ENCODE measurements around the gene OR2S2.
A peak's percentile ranks its signal among the peaks of the same experiment; 100 is the strongest.

Gene OR2S2

DNA sequence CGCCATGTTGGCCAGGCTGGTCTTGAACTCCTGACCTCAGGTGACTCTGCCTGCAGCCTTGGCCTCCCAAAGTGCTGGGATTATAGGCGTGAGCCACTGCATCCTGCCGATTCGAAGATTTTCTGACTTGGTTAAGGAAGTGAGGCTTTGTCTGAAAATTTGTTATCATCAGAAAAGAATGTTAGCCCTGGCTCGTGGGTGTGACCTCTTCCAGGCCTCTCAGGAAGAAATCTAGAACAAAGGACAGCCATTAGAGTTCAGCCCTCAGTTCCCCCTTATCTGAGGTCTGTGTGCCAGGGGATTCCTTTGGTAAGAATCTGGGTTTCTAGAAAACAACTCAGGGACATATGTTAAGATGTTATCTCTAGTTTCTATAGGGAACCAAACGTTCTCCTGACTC, 6.2 kb downstream of the OR2S2 start:
- DNase-seq, result no peak
- peaks cover 0 to 10% (median 9%) of the 10 kb centered on the region in 4 experiments for H3K4me1 ChIP-seq (ENCODE audit: control extremely low read depth in 1 of 4, control insufficient read depth in 4 of 4, insufficient read depth in 4 of 4, low read length in 3 of 4)
- no peaks in the 10 kb centered on the region for H3K9me3 ChIP-seq (ENCODE audit: control extremely low read depth in 1 of 5, control insufficient read depth in 4 of 5, insufficient read depth in 2 of 5, low read depth in 1 of 5, low read length in 4 of 5)
- CTCF ChIA-PET, result interaction anchor here (0.8 to 1.9 kb wide), 7 partner anchors 10 to 88 kb away, joined by 3 to 8 read pairs (median 3); no protein-coding TSS in a partner anchor
- WGBS (ENCODE audit: insufficient coverage), result 57% methylated on average over 3 of the region's 6 CpGs
- no peaks in the 10 kb centered on the region for H3K36me3 ChIP-seq (ENCODE audit: control insufficient read depth in 4 of 4, insufficient read depth in 4 of 4, low read length in 3 of 4)
- no peak overlapping the region for H3K27ac ChIP-seq (ENCODE audit: insufficient read depth in 1 of 2, low read depth in 1 of 2, low read length in 2 of 2, poor library complexity in 1 of 2, severe bottlenecking in 2 of 2)
- no peak overlapping the region for H3K4me3 ChIP-seq (ENCODE audit: control insufficient read depth in 1 of 7, extremely low read depth in 1 of 7, insufficient read depth in 4 of 7, low read depth in 2 of 7, low read length in 6 of 7)
- POLR2A ChIA-PET, result no interaction called here
- peaks cover 0 to 1% (median 0%) of the 10 kb centered on the region in 5 experiments for H3K27me3 ChIP-seq (replicated peaks in 2 of 5; ENCODE audit: control insufficient read depth in 4 of 5, insufficient read depth in 5 of 5, low read length in 4 of 5)

DNA sequence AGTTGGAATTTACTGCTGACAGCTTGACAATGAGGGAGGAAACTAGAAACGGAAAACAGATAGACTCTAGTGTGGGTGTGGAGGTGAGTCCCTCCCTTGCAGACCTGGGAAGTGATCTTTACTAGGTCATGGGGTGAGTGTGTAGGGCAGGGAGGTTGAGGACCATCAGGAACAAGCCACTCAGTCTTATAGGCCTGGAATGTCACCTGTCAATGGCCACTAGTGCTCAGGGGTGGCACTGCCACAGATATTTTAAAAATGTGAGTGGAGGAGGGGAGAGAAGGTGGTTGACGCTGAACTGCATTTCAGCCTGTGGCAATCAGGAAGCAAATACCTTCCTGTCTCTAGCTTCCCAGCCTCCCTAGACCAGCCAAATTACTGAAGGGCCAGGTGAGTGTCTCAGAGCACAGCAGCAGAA, 9.0 kb downstream of the OR2S2 start:
- H3K9me3 ChIP-seq (ENCODE audit: control extremely low read depth in 1 of 5, control insufficient read depth in 4 of 5, insufficient read depth in 2 of 5, low read depth in 1 of 5, low read length in 4 of 5), result no peaks in the 10 kb centered on the region

DNA sequence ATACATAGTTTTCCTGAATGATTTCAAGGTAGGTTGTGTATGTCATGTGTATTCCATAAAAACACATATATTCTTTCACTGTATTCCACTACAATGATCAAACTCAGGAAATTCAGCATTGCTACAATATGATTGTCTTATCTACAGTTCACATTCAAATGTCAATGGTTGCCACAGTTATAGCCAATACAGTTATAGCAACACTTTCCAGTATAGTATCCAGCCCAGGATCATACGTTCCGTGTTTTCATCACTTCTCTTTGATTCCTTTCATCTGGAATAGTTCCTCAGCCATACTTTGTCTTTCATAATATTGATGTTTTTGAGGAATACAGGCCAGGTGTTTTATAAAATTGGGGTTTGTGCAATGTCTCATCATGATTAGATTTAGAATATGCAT, 9.5 kb downstream of the OR2S2 start:
- WGBS (ENCODE audit: insufficient coverage), result no CpG with 5 or more reads among the region's 2 CpGs
- ChIA-PET POLR2A (no interaction called here), CTCF (interaction anchor here (0.8 to 1.5 kb wide), 2 partner anchors 45 to 158 kb away, joined by 3 to 6 read pairs; no protein-coding TSS in a partner anchor)
- no peaks in the 10 kb centered on the region for H3K27me3 ChIP-seq (replicated peaks in 2 of 5; ENCODE audit: control insufficient read depth in 4 of 5, insufficient read depth in 5 of 5, low read length in 4 of 5)
- peaks cover 2 to 19% (median 14%) of the 10 kb centered on the region in 4 experiments for H3K4me1 ChIP-seq (ENCODE audit: control extremely low read depth in 1 of 4, control insufficient read depth in 4 of 4, insufficient read depth in 4 of 4, low read length in 3 of 4)
- H3K27ac ChIP-seq (ENCODE audit: insufficient read depth in 1 of 2, low read depth in 1 of 2, low read length in 2 of 2, poor library complexity in 1 of 2, severe bottlenecking in 2 of 2), result no peak overlapping the region
- H3K4me3 ChIP-seq (ENCODE audit: control insufficient read depth in 1 of 7, extremely low read depth in 1 of 7, insufficient read depth in 4 of 7, low read depth in 2 of 7, low read length in 6 of 7), result no peak overlapping the region
- DNase-seq, result no peak
- no peaks in the 10 kb centered on the region for H3K36me3 ChIP-seq (ENCODE audit: control insufficient read depth in 4 of 4, insufficient read depth in 4 of 4, low read length in 3 of 4)
- H3K9me3 ChIP-seq (ENCODE audit: control extremely low read depth in 1 of 5, control insufficient read depth in 4 of 5, insufficient read depth in 2 of 5, low read depth in 1 of 5, low read length in 4 of 5), result no peaks in the 10 kb centered on the region

More for the DNA sequence above, 9.0 kb downstream of the OR2S2 start:
- no peak for DNase-seq
- peaks cover 2 to 19% (median 14%) of the 10 kb centered on the region in 4 experiments for H3K4me1 ChIP-seq (ENCODE audit: control extremely low read depth in 1 of 4, control insufficient read depth in 4 of 4, insufficient read depth in 4 of 4, low read length in 3 of 4)
- H3K36me3 ChIP-seq (ENCODE audit: control insufficient read depth in 4 of 4, insufficient read depth in 4 of 4, low read length in 3 of 4), result no peaks in the 10 kb centered on the region
- ChIA-PET POLR2A (no interaction called here), CTCF (interaction anchor here (0.8 to 1.5 kb wide), 2 partner anchors 46 to 159 kb away, joined by 3 to 6 read pairs; no protein-coding TSS in a partner anchor)
- no peaks in the 10 kb centered on the region for H3K27me3 ChIP-seq (replicated peaks in 2 of 5; ENCODE audit: control insufficient read depth in 4 of 5, insufficient read depth in 5 of 5, low read length in 4 of 5)
- 20% methylated on average over 2 of the region's 2 CpGs for WGBS (ENCODE audit: insufficient coverage)
- no peak overlapping the region for H3K4me3 ChIP-seq (ENCODE audit: control insufficient read depth in 1 of 7, extremely low read depth in 1 of 7, insufficient read depth in 4 of 7, low read depth in 2 of 7, low read length in 6 of 7)
- H3K27ac ChIP-seq (ENCODE audit: insufficient read depth in 1 of 2, low read depth in 1 of 2, low read length in 2 of 2, poor library complexity in 1 of 2, severe bottlenecking in 2 of 2), result no peak overlapping the region

DNA sequence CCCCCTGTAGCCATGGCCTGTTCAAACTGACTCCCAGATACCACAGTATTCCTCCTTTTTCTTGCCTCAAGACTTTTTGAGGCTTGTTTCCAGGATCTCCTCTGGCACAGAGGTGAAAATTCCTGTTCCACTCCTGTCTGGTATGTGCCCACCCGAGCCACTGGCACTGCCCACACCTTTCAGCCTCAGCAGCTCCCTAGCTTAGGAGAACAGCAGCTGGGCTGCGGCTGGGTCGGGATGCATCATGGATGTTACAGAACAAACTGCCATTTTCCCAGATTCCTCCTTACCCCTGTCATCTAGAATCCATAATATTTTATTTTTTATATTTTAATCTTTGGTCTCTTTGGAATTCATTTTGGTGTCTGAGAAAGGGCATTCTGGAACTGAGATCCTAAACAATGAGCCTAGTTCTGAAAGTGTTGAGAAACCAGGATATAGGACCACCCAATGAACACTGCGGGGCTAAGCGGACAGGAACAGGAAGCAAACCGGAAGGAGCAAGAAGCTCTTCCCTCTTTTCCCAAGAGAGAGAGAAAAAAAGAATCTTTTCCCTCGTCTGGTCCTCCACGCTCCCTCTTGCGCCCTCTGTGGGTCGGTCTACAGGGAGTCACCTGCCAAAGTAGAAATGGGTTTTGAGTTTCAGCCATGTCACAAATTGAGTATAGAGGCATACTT, 12.5 kb downstream of the OR2S2 start:
- 13% methylated on average over 8 of the region's 10 CpGs for WGBS (ENCODE audit: insufficient coverage)

DNA sequence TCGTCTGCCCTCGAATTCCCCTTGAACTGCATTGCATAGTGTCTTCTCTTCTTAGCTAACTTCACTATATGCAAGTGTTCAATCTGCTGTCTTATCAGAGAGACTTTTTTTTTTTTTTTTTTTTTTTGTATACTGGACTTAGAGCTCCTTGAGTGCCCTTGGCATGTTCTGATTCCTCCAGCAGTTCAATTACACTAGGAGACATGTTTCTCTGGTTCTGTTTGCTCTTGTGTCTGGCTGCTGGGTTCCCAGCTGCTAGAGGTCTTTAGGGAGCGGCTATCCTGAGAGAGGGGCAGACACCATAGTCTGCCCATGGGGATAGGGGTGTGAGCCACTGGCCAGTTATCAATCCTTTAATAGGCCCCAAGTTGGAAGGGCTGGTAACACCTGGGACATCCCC, 13.1 kb downstream of the OR2S2 start:
- ChIA-PET POLR2A (no interaction called here), CTCF (interaction anchor here (0.6 to 9.0 kb wide), 21 partner anchors 9 to 262 kb away, joined by 3 to 104 read pairs (median 5); partner anchors contain the start of genes HRCT1 and SPAAR)
- H3K27ac ChIP-seq (ENCODE audit: insufficient read depth in 1 of 2, low read depth in 1 of 2, low read length in 2 of 2, poor library complexity in 1 of 2, severe bottlenecking in 2 of 2), result no peak overlapping the region
- H3K4me3 ChIP-seq (ENCODE audit: control insufficient read depth in 1 of 7, extremely low read depth in 1 of 7, insufficient read depth in 4 of 7, low read depth in 2 of 7, low read length in 6 of 7), result no peak overlapping the region
- peaks cover 2 to 34% (median 16%) of the 10 kb centered on the region in 4 experiments for H3K4me1 ChIP-seq (ENCODE audit: control extremely low read depth in 1 of 4, control insufficient read depth in 4 of 4, insufficient read depth in 4 of 4, low read length in 3 of 4)
- 92% methylated on average over 3 of the region's 3 CpGs for WGBS (ENCODE audit: insufficient coverage)
- no peaks in the 10 kb centered on the region for H3K36me3 ChIP-seq (ENCODE audit: control insufficient read depth in 4 of 4, insufficient read depth in 4 of 4, low read length in 3 of 4)
- no peaks in the 10 kb centered on the region for H3K27me3 ChIP-seq (replicated peaks in 2 of 5; ENCODE audit: control insufficient read depth in 4 of 5, insufficient read depth in 5 of 5, low read length in 4 of 5)
- DNase-seq, result no peak
- H3K9me3 ChIP-seq (ENCODE audit: control extremely low read depth in 1 of 5, control insufficient read depth in 4 of 5, insufficient read depth in 2 of 5, low read depth in 1 of 5, low read length in 4 of 5), result no peaks in the 10 kb centered on the region

More for the DNA sequence above, 12.5 kb downstream of the OR2S2 start:
- Histone ChIP-seq H3K36me3 (ENCODE audit: control insufficient read depth in 4 of 4, insufficient read depth in 4 of 4, low read length in 3 of 4) (no peaks in the 10 kb centered on the region), H3K4me3 (ENCODE audit: control insufficient read depth in 1 of 7, extremely low read depth in 1 of 7, insufficient read depth in 4 of 7, low read depth in 2 of 7, low read length in 6 of 7) (peak overlapping the region in 2 of 7 experiments; percentile 20 to 32), H3K27ac (ENCODE audit: insufficient read depth in 1 of 2, low read depth in 1 of 2, low read length in 2 of 2, poor library complexity in 1 of 2, severe bottlenecking in 2 of 2) (no peak overlapping the region), H3K9me3 (ENCODE audit: control extremely low read depth in 1 of 5, control insufficient read depth in 4 of 5, insufficient read depth in 2 of 5, low read depth in 1 of 5, low read length in 4 of 5) (no peaks in the 10 kb centered on the region), H3K27me3 (replicated peaks in 2 of 5; ENCODE audit: control insufficient read depth in 4 of 5, insufficient read depth in 5 of 5, low read length in 4 of 5) (no peaks in the 10 kb centered on the region), H3K4me1 (ENCODE audit: control extremely low read depth in 1 of 4, control insufficient read depth in 4 of 4, insufficient read depth in 4 of 4, low read length in 3 of 4) (peaks cover 2 to 28% (median 16%) of the 10 kb centered on the region in 4 experiments)
- POLR2A ChIA-PET, result interaction anchor here (0.6 kb wide), 1 partner anchor 10 kb away, joined by 3 read pairs; no protein-coding TSS in a partner anchor
- peak; percentile 36 to 61 (median 52) for DNase-seq
- CTCF ChIA-PET, result interaction anchor here (0.6 to 9.0 kb wide), 23 partner anchors 9 to 262 kb away, joined by 3 to 104 read pairs (median 4); partner anchors contain the start of genes HRCT1 and SPAAR

DNA sequence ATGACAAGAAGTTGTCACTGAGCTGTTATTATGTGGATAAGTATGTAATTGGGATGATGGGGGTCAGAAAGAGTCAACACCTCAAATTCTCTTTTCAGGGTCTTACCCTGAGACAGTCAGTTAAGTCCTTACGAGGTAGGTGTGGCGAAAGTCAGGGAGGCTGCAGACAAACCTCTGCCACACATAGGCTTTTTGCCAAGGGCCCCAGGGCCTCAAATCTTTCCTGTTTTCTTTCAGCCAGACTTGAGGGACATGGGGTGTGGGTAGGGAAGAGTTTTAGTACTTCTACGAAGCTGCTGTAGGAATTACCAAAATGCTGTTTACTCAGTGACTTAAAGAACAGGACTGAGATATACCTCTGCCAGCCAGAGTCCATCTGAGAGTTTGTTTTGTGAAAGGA, 13.8 kb downstream of the OR2S2 start:
- Histone ChIP-seq H3K4me3 (ENCODE audit: control insufficient read depth in 1 of 7, extremely low read depth in 1 of 7, insufficient read depth in 4 of 7, low read depth in 2 of 7, low read length in 6 of 7) (no peak overlapping the region), H3K27me3 (replicated peaks in 2 of 5; ENCODE audit: control insufficient read depth in 4 of 5, insufficient read depth in 5 of 5, low read length in 4 of 5) (no peaks in the 10 kb centered on the region), H3K36me3 (ENCODE audit: control insufficient read depth in 4 of 4, insufficient read depth in 4 of 4, low read length in 3 of 4) (no peaks in the 10 kb centered on the region), H3K27ac (ENCODE audit: insufficient read depth in 1 of 2, low read depth in 1 of 2, low read length in 2 of 2, poor library complexity in 1 of 2, severe bottlenecking in 2 of 2) (no peak overlapping the region), H3K4me1 (ENCODE audit: control extremely low read depth in 1 of 4, control insufficient read depth in 4 of 4, insufficient read depth in 4 of 4, low read length in 3 of 4) (peaks cover 2 to 32% (median 12%) of the 10 kb centered on the region in 4 experiments), H3K9me3 (ENCODE audit: control extremely low read depth in 1 of 5, control insufficient read depth in 4 of 5, insufficient read depth in 2 of 5, low read depth in 1 of 5, low read length in 4 of 5) (no peaks in the 10 kb centered on the region)
- ChIA-PET CTCF (interaction anchor here (0.8 to 9.0 kb wide), 15 partner anchors 9 to 263 kb away, joined by 3 to 104 read pairs (median 6); partner anchors contain the start of genes HRCT1 and SPAAR), POLR2A (interaction anchor here (0.6 kb wide), 1 partner anchor 199 kb away, joined by 3 read pairs; no protein-coding TSS in a partner anchor)
- DNase-seq, result no peak
- 83% methylated on average over 3 of the region's 3 CpGs for WGBS (ENCODE audit: insufficient coverage)

DNA sequence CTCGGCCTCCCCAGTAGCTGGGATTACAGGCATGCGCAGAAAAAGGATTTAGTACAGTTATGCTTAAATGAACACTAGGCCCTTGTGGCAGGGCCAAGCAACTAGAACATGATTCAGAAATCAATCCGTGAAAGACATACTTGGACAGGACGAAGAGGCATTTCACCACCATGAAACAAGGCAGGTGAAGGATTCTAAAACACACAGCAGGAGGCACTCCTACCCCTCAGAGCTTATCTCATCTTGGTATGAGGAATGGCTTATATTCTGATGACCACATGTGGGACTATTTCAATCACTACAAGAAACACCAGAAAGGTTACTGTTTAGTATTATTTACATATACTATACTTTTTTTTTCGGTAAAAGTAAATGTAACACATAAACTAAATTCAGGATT, 15.7 kb downstream of the OR2S2 start:
- H3K27ac ChIP-seq (ENCODE audit: insufficient read depth in 1 of 2, low read depth in 1 of 2, low read length in 2 of 2, poor library complexity in 1 of 2, severe bottlenecking in 2 of 2), result no peak overlapping the region
- no peak overlapping the region for H3K4me3 ChIP-seq (ENCODE audit: control insufficient read depth in 1 of 7, extremely low read depth in 1 of 7, insufficient read depth in 4 of 7, low read depth in 2 of 7, low read length in 6 of 7)
- no peaks in the 10 kb centered on the region for H3K27me3 ChIP-seq (replicated peaks in 2 of 5; ENCODE audit: control insufficient read depth in 4 of 5, insufficient read depth in 5 of 5, low read length in 4 of 5)
- CTCF ChIA-PET, result interaction anchor here (0.7 to 9.0 kb wide), 3 partner anchors 10 to 37 kb away, joined by 3 to 104 read pairs (median 63); partner anchors contain the start of genes HRCT1 and SPAAR
- 93% methylated on average over 4 of the region's 5 CpGs for WGBS (ENCODE audit: insufficient coverage)
- H3K4me1 ChIP-seq (ENCODE audit: control extremely low read depth in 1 of 4, control insufficient read depth in 4 of 4, insufficient read depth in 4 of 4, low read length in 3 of 4), result peaks cover 2 to 32% (median 6%) of the 10 kb centered on the region in 4 experiments
- POLR2A ChIA-PET, result no interaction called here
- H3K36me3 ChIP-seq (ENCODE audit: control insufficient read depth in 4 of 4, insufficient read depth in 4 of 4, low read length in 3 of 4), result no peaks in the 10 kb centered on the region
- DNase-seq, result no peak
- no peaks in the 10 kb centered on the region for H3K9me3 ChIP-seq (ENCODE audit: control extremely low read depth in 1 of 5, control insufficient read depth in 4 of 5, insufficient read depth in 2 of 5, low read depth in 1 of 5, low read length in 4 of 5)

Measured in common myeloid progenitor, CD34-positive (primary cell).